Pulmonary artery endothelial cell (primary cell): ENCODE results near the gene NEMP1. TPM values are rescaled to one million over a fixed set of nuclear protein-coding genes. Genes with fewer than 3 reads are reported as not detected.
A peak's percentile ranks its signal among the peaks of the same experiment; 100 is the strongest.
"Not testable (repeated sequence)": the region's sequence is repeated elsewhere in the genome, so short reads cannot be mapped to it uniquely, and the experiment has no call there.

Experiments used
- DNase-seq: peaks from one replicate; pipeline ENCODE4 v3.0.0-alpha.2; 2011; ENCODE audit warnings: low read depth, low spot score
- total RNA-seq: library from RNA; depleted of rRNA; stranded (reverse); fragments of >200 nt; gene quantifications from 2 replicates; pipeline ENCODE4 v1.2.3, GENCODE V29; 2014

The NEMP1 gene
- total RNA-seq, 1 donor from 2014 or later: 6.0 TPM

DNA sequence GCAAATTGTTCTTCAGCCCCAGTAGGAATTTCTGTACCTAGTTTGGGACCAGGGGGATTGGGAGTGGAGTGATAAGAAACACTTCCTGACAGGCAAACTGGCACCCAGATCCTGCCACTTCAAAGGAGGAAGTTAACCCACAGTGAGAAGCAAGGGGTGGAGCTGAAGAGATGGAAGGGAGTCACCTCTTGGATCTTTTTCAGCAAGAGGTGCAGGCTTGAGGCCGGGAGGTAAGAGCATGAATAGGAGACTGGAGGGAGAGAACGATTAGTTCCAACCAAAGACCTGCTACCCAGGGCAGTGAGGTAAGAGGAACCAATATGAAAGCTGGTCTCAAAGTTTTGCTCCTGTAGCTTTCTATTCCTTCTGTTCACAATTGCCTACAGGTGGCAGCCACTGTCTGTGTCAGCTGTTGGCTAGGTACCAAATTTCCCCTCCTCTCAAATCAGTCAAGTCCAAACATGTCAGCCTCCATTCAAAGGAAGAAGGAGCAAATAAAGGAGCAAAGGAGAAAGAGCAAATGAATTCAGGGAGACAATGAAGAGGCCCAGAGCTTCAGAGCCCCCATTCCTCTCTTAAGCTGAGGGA is 47.4 kb downstream of the NEMP1 start:
- DNase-seq: no peak

DNA sequence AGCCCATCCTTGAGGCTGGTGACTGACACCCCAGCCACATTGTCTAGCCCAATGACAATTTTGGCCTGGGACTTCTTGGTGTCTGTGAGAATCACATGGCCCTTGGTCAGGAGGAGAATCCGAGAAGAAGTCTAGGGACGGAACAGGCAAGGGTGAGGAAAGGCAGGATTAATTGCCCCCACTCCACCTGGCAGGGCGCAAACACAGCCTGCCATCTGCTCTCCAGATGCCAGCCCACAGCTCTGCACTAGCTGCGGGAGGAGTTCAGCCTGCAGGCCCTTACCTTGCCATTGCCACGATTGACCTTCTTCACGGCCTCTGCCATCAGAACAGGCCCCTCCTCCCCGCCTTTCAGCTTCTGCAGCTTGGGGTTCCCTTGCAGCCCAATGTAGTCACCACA is 49.1 kb downstream of the NEMP1 start:
- DNase-seq: no peak

DNA sequence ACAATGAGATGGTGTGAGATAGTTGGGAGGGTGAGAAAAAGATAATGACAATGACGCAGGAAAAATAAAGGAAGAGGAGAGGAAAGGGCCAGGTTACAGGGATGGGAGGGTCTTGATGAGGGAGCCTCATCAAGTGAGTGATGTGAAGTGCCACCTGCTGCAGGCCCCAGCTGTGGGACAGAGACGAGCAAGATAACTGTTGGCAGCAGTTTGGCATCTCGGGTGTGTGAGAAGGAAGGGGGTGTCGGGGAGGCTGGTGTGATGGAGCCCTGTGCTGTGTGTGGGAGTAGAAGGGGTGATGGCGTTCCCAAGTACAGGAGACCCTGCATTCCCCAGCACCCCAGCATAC is 50.8 kb downstream of the NEMP1 start:
- DNase-seq: no peak

DNA sequence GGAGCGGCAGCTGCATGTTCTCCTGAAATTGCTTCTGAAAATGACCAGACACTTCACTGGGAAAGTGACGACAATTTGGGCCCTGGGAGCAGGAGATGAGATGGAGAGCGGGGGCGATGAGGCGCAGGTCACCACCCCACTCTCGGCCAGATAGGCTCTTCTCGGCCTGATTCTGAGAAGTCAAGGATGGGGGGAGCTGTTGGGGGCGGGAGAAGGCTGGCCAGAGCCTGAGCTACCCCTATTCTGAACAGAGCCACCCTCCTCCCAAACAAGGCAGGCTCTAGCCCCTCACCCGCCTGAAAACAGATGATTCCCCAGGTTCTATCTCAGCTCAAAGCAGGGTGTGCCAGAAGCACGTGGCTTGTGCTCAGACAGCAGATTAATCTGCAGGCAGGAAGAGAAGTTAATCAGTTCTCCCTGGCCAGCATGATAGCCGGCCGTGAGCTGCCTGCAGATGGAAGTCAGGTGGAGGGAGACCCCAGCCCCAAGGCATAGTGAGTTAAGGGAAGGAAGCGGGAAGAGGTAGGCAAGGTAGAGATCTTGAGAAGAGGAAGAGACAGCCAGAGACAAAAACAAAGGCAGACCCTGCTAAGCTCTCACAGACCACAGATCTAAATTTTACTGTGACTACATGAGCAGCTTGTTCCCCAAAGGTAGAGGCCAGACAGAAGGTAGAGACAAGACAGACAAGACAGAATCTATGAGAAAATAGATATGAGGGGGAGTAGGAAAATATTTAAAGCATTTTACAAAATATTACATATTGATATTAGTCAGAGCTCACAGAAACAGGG is 51.4 kb downstream of the NEMP1 start:
- DNase-seq: no peak

DNA sequence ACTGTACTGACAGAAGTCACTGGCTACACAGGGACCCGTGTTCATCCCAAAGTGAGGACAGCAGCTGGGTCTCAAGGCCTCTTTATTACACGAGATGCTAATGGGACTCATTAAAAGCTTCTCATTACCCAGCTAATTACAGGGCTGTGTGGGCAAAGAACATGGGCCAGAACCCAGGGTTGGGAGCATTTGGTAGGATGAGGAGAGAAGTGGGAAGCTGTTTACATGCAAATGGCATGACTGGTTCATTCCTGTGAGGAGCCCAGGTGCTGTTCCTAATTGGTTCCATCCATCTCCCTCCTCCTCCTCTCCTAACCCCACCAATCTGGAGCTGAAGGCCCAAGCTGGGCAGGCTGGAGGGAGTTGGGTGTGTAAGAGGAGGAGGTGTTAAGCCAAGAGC is 53.4 kb downstream of the NEMP1 start:
- DNase-seq: no peak

DNA sequence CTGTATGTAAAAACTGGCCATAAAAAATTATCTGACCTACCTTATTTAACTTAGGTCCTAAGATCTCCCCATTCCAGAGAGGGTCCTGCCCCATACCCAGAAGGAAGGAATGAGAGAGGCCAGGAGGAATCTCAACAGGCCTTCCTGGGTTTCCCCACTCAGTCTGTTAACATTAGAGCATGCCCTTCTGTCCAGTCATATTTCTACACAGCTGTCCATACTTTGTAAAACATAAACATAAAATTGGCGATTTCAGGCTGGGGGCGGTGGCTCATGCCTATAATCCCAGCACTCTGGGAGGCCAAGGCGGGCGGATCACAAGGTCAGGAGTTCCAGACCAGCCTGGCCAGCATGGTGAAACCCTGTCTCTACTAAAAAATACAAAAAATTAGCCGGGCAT is 56.3 kb downstream of the NEMP1 start:
- DNase-seq: not testable (repeated sequence)

DNA sequence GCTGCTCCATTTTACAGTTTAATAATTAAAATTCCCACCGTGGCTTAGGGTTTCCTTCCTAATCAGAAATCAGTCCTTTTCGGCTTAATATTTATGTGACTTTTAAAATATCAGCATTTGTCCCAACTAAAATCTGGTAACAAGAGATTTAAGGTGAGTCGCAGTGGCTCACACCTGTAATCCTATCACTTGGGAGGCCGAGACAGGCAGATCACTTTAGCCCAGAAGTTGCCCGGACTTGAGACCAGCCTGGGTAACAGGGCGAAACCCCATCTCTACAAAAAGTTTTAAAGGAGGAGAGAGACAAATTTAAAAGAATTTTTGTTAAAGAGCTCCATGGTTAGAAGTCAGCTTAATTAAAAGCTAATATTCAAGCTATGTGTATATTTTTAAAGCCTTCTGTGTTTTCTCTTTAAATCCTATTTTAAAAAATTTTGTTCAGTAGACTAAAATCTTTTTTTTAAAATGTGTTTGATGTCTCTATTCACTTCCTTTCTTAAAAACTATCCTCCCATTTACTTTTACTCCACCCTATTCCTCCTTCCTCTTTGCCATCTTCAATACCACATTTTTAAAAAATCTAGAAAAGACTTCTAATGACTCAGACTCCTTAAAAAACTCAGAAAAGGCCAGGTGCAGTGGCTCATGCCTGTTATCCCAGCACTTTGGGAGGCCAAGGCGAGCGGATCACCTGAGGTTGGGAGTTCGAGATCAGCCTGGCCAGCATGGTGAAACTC is 58.4 kb downstream of the NEMP1 start:
- no peak for DNase-seq

DNA sequence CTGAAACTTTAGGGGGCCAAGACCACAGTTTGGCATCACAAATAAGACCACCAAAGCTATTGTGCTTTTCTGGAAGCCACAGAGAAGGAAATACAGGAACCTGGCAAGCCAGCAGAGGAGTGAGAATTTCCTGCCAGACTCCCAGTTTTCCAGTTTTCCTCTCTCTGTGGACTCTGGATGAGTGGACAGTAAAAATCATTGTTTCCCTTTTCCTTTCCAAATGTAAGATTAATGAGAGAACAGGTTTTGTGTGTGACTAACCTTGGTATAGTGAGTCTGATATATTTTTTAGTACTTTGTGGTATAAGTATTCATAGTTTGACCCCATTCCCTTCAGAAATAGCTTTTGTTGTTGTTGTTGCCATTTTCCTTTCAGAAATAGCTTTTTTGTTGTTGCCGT is 59.7 kb downstream of the NEMP1 start:
- DNase-seq: no peak

DNA sequence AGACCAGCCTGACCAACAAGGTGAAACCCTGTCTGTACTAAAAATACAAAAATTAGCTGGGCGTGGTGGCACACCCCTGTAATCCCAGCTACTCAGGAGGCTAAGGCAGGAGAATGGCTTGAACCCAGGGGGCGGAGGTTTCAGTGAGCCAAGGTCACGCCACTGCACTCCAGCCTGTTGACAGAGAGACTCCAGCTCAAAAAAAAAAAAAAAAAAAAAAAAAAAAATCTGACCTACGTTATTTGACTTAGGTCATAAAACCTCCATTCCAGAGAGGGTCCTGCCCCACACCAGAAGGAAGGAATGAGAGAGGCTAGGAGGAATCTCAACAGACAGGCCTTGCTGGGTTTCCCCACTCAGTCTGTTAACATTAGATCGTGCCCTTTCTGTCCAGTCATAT is 60.2 kb downstream of the NEMP1 start:
- not testable (repeated sequence) for DNase-seq

DNA sequence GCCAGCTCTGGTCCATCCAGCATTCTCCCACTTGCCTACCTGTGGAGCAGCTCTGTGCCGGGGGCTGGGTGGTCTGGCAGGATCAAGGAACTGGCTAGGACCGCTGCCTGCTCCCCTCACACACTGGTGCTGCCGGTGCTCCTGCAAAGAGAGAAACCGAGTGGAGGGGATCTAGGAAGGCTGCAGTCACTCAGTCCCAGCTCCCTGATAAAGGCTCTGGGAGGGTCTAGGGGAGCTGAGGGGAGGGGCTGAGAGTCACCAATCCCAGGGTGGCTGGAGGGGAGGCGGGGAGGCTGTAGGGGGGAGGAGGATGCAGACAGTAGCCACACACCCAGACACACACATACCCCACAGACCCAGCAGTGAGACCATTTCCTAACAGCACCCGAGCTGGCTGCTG is 62.2 kb downstream of the NEMP1 start, which contains the start of gene TAC3:
TSS of gene TAC3 (minus strand) at position 182 of the 400 bp plus-strand sequence. CDS start 732 bp downstream, outside the sequence.
- no peak for DNase-seq

DNA sequence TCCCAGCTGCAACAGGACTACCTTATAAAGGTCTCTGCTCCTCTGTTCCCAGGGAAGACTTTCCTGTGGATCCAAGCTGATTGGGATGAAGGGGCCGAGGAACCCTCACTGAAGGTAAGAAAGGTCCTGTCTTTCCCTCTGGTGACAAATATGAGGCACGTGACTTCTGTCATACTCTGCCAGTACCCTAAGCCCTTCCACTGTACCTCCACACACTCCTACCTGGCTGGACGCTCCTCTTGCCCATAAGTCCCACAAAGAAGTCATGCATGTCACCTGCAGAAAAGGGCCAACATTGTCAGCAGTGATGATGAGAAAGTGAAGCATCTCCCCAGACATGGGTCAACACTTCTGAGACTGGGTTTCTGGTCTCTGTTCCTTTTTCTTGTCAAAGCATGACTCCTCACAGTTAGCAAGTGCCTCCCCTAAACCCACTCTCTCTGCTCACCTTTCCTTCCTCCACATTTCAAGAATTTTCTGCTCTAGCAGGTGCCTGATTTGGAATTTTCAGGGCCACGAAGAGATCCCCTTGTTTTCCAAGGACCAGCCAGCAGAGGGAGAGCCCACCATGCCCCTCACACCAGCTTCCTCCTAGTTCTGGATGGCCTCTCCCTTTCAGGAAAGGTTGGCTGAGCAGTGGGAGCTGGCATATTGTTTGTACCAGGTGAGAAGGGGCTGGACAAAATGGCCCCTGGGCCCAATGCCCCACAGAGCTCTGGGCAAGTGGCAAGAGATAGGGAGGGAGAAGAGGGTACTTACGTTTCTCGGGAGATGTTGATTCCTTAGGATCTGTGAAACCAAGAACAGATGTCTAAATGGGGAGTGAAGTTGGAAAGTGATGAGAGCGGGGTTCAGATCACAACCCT is 65.8 kb downstream of the NEMP1 start:
- no peak for DNase-seq

DNA sequence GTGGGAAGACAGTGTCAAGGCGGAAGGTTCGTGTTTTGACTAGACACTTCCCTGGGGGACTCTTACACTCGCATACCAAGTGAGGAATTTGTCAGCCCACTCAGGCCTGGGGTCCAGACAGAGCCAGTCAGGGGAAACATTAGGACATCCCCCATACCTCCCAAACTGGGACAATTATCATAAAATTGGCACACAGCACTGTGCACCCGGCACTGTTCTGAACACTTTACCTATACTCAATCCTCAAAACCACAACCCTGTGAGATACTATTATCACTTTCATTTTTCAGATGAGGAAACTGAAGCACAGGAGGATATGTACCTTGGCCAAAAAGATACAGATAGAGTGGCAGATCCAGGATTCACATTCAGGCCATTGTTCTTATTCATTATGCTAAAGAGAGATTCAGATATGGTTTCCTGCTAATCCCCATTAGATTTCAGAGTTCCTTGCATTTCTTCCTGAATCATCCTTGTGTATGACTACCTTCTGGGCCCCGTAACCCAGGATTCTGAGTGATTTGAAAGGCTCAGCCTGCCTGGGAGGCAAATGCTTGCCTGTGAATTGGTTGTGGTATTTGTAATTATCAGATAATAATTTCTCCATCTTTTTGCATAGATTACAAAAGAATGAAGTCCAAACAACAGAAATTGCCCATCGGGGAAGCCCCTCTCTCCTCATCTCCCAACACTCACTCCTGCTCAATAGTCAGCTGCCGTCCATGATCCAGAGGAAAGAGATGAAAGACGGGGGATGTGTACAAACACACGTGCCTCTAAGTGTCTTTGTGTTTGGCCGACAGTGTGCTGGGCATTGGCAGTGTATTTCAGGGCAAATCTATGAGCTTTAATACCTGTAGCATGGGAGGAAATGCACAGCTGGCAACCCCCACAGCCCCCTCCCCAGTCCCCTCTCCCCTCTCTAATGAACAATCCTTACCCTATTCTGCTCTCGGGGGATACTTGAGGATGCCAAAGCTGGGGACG is 66.9 kb downstream of the NEMP1 start:
- DNase-seq: no peak

DNA sequence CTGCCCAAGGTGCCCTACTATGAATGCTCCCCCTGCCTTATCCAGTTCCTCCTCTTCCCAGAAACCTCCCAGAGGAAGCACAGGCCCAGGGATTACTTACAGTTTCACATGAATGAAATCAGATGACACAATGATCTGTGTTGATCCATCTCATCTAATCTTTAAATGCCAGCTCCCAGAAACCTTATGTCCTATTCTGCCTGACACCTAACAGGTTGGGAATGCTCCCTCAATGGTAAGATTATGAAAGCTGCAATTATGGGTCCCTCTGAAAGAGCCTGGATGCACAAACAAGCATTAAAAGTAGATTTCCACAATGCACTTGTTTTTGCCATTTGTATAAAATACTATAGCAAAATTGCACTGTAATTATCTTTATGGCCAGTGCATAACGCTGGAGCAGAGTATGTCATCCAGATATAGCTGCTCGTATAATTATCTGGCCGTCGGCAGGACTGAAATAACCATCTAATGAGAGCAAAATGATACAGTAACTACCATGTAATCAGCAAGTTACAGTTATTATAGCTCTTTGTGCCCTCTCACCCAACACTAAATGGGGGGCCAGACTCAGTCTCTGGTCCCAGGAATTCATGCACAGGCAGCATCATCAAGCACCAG is 67.9 kb downstream of the NEMP1 start:
- DNase-seq: no peak

DNA sequence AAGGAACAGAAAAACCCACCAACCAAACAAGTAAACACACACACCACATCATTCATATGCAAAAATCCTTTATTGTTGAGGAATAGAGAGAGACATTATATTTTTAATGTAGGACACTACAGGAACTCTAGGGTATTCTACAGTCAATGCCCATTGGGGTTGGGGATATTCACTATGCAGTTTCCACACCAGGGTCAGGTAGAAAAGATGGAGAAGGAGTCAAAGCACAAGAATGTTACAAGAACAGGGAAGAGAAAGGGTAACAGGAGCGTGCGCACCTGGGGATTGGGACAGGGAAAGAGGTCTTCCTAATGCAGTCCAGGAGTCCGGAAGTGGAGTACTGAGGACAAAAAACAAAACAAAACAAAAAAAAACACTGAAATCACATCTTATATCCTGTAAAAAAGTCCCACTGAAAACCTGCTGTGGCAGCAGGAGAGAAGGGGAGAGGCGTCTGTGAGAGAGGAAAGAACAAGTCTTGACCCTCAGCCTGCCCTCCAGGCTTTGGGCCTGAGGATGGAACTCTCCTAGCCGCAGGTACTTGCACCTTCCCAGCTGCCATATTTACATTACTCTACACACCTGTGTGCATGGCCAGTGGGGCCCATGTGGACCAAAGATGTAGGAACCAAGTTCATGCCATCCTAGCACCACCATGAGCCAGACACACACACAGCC is 68.5 kb downstream of the NEMP1 start:
- DNase-seq: no peak

DNA sequence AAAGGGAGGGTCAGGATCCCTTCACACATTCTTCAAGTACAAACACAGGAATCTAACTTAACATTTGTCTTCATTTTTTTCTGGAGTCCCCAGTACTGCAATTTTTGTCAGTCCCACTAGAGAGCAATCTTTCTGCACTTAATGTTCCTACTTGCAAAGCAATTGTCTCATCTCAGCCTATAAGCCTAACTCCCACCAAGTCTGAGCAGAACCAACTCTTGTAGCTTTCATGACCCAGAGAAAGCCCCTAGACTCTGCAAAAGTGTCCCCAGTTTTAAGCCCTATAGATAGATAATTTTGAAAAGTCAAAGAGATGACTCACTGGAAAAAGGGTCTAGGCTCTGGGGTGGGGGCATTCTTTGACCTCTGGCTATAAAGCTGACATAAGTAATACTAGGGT is 70.4 kb downstream of the NEMP1 start:
- peak; percentile 26 for DNase-seq

DNA sequence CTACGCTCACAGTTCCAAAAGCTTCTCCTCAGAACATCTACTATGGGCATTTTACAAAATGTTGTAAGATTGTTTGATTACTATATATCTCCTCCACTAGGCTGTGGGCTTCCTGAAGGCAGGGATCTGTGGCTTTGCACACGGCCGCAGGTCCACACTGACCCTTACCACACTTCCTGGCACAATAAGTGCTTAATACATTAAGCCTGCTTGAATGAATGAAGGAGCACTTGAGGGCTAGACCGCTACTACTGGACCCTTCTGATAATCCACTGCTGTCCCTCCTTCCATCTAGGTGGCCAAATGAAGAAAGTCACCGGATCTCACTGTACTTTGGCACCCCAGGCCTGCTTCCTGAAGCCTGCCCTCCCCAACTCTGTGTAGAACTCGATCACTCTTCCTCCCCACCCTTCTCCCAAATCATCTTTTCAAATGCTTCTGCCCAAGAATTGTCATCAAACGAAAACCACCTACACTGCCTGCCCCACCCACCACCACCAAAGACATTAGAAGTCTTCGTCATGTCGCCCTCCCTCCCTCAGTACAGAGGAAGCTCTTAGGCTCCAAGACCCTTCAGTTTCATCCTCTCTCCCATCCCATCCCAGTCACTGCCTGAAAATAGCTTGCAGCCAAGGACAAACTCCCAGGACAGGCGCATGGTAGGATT is 71.6 kb downstream of the NEMP1 start:
- DNase-seq: no peak

DNA sequence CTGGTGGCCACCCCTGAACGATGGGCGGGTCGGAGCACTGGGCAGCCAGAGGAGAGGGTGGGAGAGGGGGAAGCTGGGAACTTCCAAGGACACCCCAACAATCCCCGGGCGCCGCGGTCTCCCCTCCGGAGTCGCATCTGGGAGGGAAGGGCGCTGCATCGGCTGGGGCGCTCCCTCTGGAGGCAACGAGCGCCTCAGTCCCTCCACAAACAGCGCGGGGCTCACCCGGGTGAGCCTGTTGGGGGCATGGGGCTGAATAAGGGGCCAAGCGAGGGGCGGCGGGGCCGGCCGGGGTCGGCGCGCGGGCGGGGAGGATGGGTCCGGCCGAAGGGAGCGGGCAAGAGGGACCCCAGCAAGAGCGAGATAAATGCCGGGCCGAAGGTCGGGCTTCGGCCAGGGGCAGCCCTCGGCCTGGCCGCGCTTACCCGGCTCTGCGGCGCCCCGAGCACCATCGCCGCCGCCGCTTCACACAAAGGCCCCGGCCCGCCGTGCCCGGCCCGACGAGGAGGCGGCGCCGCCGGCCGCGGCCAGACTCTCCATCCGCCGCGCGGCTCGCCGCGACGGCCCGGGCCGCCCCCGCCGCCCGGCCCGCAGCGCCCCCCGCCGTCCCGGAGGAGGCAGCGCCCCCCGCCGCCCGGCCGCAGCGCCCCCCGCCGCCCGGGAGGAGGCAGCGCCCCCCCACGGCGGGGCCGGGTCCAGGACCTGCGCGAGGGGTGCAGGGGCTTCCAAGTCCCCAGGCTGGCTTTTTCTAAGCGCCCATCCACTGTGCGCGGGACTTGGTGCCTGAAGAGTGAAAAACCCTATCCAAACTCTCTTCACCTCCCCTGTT is 72.4 kb downstream of the NEMP1 start, which contains the start of gene ZBTB39:
TSS of gene ZBTB39 (minus strand) at position 567 of the 829 bp plus-strand sequence. CDS start 1,629 bp downstream, outside the sequence.
- no peak for DNase-seq
